Breast epithelium (tissue), 4 donors: ENCODE data around the gene IL32. TPM values are rescaled to one million over a fixed set of nuclear protein-coding genes. Genes with fewer than 3 reads are reported as not detected.
"Not testable (repeated sequence)": the region's sequence is repeated elsewhere in the genome, so short reads cannot be mapped to it uniquely, and the experiment has no call there.

Experiments
- DNase-seq, 2 donors: peaks; one replicate each; pipeline ENCODE4 v3.0.0-alpha.2; 2019; ENCODE audit warnings: low spot score in 2 of 2
- H3K27ac ChIP-seq, 2 donors: fragments of 200-600 bp; sonication (generic) in 1 of 2; one replicate each; pipeline ENCODE4 v1.5.1; 2016 to 2019; ENCODE audit warnings: mild to moderate bottlenecking in 1 of 2
- H3K27me3 ChIP-seq, 2 donors: fragments of 200-600 bp; sonication (generic) in 1 of 2; one replicate each; pipeline versions ENCODE4 v1.5.1 to v1.6.0; 2017 to 2019; ENCODE audit warnings: control low read depth in 1 of 2, mild to moderate bottlenecking in 1 of 2
- H3K36me3 ChIP-seq: fragments of 200-600 bp; one replicate; pipeline ENCODE4 v1.5.1; 2019
- H3K4me1 ChIP-seq, 2 donors: fragments of 200-600 bp; sonication (generic); one replicate each; pipeline ENCODE4 v1.5.1; 2016 to 2019; ENCODE audit warnings: control low read depth in 1 of 2
- H3K4me3 ChIP-seq, 3 donors: fragments of 200-600 bp; sonication (generic); 1 replicate in 2 of 3; 2 replicates in 1 of 3; pipeline ENCODE4 v1.5.1; 2016 to 2019; ENCODE audit warnings: mild to moderate bottlenecking in 3 of 3, moderate library complexity in 2 of 3
- H3K9me3 ChIP-seq, 2 donors: fragments of 200-600 bp; sonication (generic) in 1 of 2; one replicate each; pipeline ENCODE4 v1.5.1; 2016 to 2019; ENCODE audit warnings: control low read depth in 1 of 2
- CTCF ChIP-seq, 3 donors: fragments of 450-650 bp; IDR thresholded peaks; one replicate each; pipeline ENCODE4 v1.5.1; 2016 to 2017; ENCODE audit warnings: antibody characterized with exemption in 3 of 3, mild to moderate bottlenecking in 3 of 3, moderate library complexity in 3 of 3
- POLR2A ChIP-seq: fragments of 450-650 bp; IDR thresholded peaks from one replicate; pipeline ENCODE4 v1.6.1; 2016; ENCODE audit warnings: antibody characterized with exemption, mild to moderate bottlenecking, moderate library complexity
- POLR2AphosphoS5 ChIP-seq, 3 donors: sonication (generic); formaldehyde crosslinking; IDR thresholded peaks; one replicate each; pipeline ENCODE4 v1.6.1; 2017; ENCODE audit warnings: antibody characterized with exemption in 3 of 3
- intact Hi-C: fragments of 100-400 bp; cut with DNase I; formaldehyde crosslinking; loops from one replicate; pipeline ENCODE4 v1.15.1; 2023; ENCODE audit warnings: low total_unique reads
- total RNA-seq, 3 donors: library from RNA; depleted of rRNA; stranded (reverse); fragments of >200 nt; gene quantifications; one replicate each; pipeline ENCODE4 v1.1.0, GENCODE V29; 2016

Gene IL32
- total RNA-seq, 3 donors from 2014 or later, result 9.1 to 17.0 (median 12.0) TPM

- H3K4me3 ChIP-seq, result no peak overlapping the region
- intact Hi-C loops, result no loop called here
- no peaks in the 10 kb centered on the region for H3K27me3 ChIP-seq
- DNase-seq, result no peak
- no peaks in the 10 kb centered on the region for H3K36me3 ChIP-seq
- no peaks in the 10 kb centered on the region for H3K9me3 ChIP-seq
- no peak overlapping the region for H3K27ac ChIP-seq
- no peaks in the 10 kb centered on the region for H3K4me1 ChIP-seq
- TF ChIP-seq POLR2AphosphoS5 (IDR thresholded peaks at IDR 0.05) (no peak), POLR2A (no peak), CTCF (IDR thresholded peaks at IDR 0.05) (no peak)
Measured at GRCh38 chr16:3074860-3075522, 9.6 kb downstream of the IL32 start.

- no peaks in the 10 kb centered on the region for H3K27me3 ChIP-seq
- H3K9me3 ChIP-seq, result no peaks in the 10 kb centered on the region
- H3K4me3 ChIP-seq, result no peak overlapping the region
- intact Hi-C loops, result no loop called here
- H3K27ac ChIP-seq, result no peak overlapping the region
- no peaks in the 10 kb centered on the region for H3K4me1 ChIP-seq
- DNase-seq, result no peak
- TF ChIP-seq POLR2AphosphoS5 (IDR thresholded peaks at IDR 0.05) (no peak), CTCF (IDR thresholded peaks at IDR 0.05) (no peak), POLR2A (no peak)
- H3K36me3 ChIP-seq, result no peaks in the 10 kb centered on the region
Measured at GRCh38 chr16:3075523-3075915, 10.1 kb downstream of the IL32 start.

GRCh38 chr16:3075946-3076345 lies 10.5 kb downstream of the IL32 start:
- H3K36me3 ChIP-seq, DNase-seq, H3K27me3 ChIP-seq, H3K4me3 ChIP-seq, intact Hi-C loops, H3K9me3 ChIP-seq, H3K4me1 ChIP-seq, H3K27ac ChIP-seq: not testable (repeated sequence)

- Histone ChIP-seq H3K36me3 (no peaks in the 10 kb centered on the region), H3K27ac (no peak overlapping the region), H3K27me3 (no peaks in the 10 kb centered on the region), H3K9me3 (no peaks in the 10 kb centered on the region), H3K4me1 (no peaks in the 10 kb centered on the region), H3K4me3 (no peak overlapping the region)
- intact Hi-C loops, result no loop called here
- TF ChIP-seq CTCF (IDR thresholded peaks at IDR 0.05), result no peak
- no peak for TF ChIP-seq POLR2A
- no peak for TF ChIP-seq POLR2AphosphoS5 (IDR thresholded peaks at IDR 0.05)
- no peak for DNase-seq
Measured at GRCh38 chr16:3076577-3076976, 11.1 kb downstream of the IL32 start.

GRCh38 chr16:3080024-3080423 lies 14.6 kb downstream of the IL32 start:
- Histone ChIP-seq H3K9me3 (no peaks in the 10 kb centered on the region), H3K27me3 (no peaks in the 10 kb centered on the region), H3K4me3 (no peak overlapping the region), H3K4me1 (no peaks in the 10 kb centered on the region), H3K27ac (no peak overlapping the region), H3K36me3 (no peaks in the 10 kb centered on the region)
- no peak for TF ChIP-seq POLR2A
- no peak for TF ChIP-seq CTCF (IDR thresholded peaks at IDR 0.05)
- TF ChIP-seq POLR2AphosphoS5 (IDR thresholded peaks at IDR 0.05), result no peak
- DNase-seq, result no peak
- intact Hi-C loops, result no loop called here

GRCh38 chr16:3081957-3082356 lies 16.5 kb downstream of the IL32 start:
- H3K4me1 ChIP-seq, H3K4me3 ChIP-seq, H3K36me3 ChIP-seq, H3K27me3 ChIP-seq, H3K9me3 ChIP-seq, DNase-seq, H3K27ac ChIP-seq, intact Hi-C loops: not testable (repeated sequence)

GRCh38 chr16:3083408-3083807 lies 18.0 kb downstream of the IL32 start:
- H3K4me1 ChIP-seq, DNase-seq, intact Hi-C loops, H3K4me3 ChIP-seq, H3K27me3 ChIP-seq, H3K36me3 ChIP-seq, H3K27ac ChIP-seq, H3K9me3 ChIP-seq: not testable (repeated sequence)
